HG03469 (cell line): ENCODE results near the gene ACTR3.
A peak's percentile ranks its signal among the peaks of the same experiment; 100 is the strongest.

ENCODE experiments used
- ATAC-seq: cut with Tn5 transposase; IDR thresholded peaks from one replicate; pipeline ENCODE4 v1.9.1; 2021; ENCODE audit warnings: mild to moderate bottlenecking, moderate library complexity, moderate number of reproducible peaks; ENCODE audit not compliant: unreplicated experiment

ACTR3 gene

DNA sequence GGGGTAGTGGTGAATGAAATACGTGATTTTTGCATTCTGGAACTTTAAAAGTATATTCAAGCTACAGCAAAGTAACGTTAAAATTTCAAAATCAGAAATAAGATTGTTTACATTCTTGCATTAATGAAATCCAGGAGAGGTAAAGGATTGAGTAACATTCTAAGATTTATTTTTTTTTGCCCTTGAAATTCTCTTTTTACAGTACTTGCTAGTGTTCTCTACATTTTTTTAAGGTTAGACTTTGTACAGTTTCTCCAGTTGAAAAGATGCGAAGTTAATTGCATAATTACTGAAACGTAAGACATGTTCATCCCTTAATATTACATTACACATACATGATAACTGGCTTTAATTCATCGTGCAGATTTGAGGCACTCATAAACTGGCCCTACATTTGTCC lies 74.5 kb downstream of the ACTR3 start:
- no peak for ATAC-seq

DNA sequence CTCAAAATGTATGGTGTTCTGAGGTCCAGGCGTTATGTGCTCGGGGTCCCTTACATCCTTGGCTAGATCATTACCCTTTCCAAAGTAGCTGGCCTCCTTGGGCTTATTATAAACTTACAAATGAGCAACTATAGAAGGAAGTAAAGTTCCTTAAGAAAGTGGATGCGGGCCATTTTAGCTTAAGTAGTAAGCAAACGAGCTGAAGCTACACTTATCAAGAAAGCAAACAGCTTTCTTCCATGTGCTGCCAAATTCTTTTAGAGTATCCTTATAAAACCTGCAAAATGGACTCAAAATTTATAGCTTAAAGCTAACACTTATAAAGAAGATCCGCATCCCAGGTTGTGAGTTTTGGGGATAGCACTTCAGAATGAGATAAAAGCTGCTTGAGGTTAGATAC lies 75.3 kb downstream of the ACTR3 start:
- no peak for ATAC-seq

DNA sequence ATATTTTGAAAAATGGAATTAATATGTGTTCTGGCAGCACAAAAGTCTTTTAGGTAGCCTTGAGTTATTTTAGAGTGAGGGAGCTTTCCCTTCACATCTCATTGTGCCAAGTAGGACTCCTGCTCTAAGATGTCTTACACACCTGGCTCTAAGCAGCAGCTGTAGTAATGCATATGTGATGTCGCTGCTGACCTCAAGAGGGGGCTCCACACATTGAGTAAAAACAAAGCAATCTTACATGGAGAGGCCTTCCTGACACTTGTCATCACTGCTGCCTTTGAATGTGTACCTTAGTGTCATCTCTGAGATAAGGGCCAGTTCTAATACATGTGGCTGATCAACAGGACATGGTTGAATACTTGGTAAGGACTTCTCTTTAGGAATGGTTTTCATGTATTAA lies 75.8 kb downstream of the ACTR3 start:
- peak; percentile 74 for ATAC-seq

DNA sequence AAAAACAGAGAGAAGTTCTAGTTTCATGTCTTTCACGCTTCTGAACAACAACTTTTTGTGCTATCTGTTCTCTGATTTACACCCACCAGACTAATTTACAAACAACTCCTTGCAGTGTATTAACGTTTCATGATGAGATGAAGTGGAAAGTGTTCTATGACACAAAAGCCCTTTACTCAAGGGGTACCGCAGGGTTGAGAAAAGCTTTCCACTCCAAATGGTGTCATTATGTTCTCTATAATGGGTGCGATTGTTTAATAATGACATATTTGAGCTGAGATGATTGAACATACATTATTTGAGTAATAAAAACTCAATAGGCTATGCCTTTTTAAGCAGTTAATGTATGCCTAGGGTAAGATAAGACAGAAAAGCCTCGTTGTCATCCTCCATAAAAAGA lies 76.3 kb downstream of the ACTR3 start:
- no peak for ATAC-seq

DNA sequence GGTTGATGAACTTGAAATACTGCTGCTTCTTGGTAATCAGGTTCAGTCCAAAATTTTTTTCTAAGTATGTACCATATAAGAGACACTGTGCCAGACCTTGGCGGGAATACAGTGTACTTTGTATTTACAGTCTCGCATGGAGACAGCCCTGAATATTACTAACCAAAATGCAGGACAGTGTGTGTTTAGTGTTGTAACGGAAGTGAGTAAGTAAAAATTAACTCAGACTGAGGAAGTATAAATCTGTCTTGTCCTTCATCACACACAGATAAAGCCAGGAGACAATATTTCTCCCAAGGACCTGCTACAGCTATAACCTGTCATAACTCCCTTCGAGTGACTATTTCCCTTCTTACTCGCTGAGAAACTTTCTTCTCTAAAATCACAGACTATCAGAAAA lies 76.9 kb downstream of the ACTR3 start:
- ATAC-seq = no peak

DNA sequence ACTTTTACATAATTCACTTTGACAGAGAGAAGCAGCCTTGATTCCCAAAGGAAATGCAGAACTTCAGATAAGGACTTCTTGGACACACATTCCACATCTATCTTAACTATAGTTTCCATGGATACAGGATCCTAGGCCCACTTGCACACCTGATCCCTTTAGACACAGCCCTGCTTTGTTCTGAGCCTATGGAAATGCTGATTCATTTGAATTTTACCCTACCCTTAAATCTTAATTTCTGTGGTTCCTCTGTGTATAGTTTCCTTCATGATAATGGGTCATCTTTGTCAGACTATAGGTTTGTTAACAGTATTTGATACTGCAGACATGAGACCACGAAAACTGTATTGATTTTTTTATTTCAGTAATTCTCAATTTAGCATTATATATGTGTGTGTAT lies 77.4 kb downstream of the ACTR3 start:
- no peak for ATAC-seq

DNA sequence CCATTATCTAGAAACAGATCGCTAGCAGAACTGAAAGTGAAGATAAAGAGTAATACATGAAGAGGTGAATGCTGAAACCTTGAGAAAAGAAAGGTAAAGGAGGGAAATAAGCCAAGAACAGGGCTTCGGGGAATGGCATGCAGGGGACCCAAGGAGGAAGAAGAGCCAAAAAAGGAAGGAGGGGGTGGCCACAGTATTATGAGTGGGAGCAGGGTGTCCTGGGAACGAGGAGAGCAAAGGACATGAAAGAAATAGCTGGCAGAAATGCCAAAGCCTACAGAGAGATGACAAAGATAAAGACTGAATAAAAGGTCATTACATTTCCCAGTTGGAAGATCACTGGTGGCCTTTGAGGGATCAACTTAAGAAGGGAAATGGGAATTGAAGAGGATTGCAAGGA lies 82.9 kb downstream of the ACTR3 start:
- no peak for ATAC-seq

DNA sequence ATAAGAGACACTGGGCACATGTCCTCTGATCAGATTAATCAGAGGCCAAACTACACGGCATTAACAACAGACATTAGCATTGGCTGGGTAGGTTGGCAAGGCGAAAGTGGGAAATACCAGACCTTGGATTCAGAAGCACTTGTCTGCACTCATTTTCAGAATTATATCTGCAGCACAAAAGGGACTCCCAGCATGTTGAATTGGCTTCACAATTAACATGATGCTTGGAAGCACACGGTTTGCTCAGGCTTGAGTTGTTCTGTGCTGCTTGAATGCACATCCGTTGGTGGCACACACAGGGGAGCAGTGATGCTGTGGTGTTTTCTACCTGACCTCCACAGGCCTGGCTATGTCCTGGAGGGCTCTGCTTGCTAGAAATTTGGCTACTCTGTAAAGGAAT lies 83.9 kb downstream of the ACTR3 start:
- no peak for ATAC-seq

DNA sequence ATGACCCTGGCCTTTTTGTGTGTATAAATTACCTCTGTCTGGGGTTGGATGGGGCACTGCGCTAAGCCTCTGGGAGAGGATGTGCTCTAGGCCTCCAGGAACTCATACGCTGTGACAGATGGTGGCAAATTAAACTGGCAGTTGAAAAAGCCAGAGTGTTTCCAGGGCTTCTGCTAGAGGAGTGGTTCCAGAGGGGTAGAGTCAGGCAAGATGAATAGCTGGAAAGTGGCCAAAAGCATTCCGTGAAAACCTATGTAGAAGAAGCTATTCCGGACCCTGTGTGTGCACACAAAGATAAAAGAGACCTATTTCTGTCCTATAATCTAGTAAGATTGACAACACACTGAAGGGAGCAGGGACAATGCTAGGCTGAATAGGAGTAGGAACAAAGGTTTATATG lies 84.8 kb downstream of the ACTR3 start:
- no peak for ATAC-seq

DNA sequence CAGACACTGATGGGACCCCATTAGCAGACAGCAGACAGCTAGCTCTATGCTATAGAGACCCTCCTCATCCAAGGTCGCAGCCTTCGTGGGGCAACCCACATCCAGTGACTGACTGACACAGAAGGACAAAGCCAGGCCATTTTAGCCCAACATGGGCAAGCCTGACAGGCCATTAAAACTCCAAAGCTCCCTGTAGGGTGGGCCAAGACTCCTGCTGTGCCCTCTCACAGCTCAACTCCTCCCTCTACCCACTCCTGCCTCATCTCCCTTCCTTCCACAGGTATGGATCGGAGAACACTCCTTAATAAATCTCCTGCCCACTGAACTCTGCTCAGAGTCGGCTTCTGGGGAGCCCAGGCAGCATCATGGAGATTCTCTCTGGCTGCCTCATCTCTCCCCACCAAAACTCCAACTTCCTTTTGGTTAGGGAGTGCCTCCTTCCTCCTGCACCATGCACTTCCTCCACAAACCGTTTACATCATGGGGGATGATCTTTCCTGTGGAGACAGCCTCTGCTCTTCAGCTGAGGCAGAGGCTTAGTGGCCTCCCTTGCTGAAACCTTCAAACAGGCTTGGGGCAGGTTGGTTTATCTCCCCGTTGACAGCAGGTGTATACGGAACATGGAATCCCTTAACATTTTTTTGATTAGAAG lies 86.5 kb downstream of the ACTR3 start:
- ATAC-seq = no peak

DNA sequence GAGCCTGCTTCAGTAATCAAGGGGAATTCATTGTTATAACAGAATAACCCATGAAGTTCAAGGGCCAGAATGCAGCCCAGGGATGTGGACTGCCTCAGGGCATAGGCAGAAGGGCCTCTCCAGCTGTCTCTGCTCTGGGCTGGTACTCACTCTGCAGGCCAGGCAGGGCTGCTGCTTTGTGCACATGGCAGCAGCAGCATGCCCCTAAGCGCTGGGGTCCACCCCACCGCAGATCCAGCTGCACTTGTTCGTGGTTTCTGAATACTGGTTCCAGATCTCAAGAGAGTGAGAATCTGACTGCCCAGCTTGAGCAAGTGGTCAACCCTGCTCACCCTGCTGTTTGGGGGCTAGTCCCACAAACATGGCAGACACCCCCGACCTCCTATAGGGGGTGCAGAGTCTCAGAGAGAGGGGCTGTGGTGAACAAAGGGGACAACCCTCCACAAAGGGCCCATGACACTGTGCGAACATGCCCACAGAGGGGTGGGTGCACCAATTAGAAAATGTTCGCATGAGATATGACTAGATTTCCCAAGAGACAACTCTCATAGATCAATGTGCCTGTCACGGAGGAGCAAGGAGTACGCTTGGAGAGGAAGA lies 87.3 kb downstream of the ACTR3 start:
- ATAC-seq = no peak

DNA sequence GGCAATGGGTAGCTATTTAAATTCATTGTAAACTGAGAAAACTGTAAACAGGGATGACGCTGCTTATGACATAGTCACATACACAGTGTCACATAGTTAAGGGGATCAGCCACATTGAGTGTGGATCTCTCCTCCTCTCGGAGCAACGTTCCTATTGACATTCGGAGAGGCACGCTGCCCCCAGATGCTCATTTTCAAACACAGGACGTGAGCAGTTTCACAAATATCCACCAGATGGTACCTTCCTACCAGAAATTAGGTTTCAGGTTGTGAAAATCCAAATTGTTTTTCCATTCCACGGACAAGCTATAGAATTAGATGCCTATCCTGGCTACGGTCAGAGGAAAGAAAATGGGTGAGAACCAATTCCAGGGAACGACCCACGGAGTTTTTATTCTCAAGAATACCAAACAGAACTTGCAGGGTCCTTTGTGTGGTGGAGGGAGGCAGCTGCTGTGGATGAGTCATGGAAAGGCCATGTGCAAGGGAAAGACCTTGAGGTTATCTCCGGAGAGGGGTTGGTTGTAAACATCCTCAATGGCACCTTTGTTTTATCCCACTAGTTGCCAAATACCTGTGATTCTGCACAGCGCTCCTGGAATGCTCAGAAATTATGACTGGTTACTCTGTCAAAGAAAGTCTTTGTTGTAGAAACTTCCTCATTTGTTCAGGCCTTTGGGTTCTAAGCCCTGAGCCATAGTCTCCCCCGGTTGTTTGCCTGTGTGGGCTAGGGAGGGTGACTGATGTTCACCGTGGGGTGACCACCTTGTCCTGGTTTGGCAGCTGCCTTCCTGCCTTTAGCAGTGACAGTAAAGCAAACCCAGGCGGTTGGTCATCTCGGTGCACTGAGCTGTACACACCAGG lies 88.0 kb downstream of the ACTR3 start:
- no peak for ATAC-seq

DNA sequence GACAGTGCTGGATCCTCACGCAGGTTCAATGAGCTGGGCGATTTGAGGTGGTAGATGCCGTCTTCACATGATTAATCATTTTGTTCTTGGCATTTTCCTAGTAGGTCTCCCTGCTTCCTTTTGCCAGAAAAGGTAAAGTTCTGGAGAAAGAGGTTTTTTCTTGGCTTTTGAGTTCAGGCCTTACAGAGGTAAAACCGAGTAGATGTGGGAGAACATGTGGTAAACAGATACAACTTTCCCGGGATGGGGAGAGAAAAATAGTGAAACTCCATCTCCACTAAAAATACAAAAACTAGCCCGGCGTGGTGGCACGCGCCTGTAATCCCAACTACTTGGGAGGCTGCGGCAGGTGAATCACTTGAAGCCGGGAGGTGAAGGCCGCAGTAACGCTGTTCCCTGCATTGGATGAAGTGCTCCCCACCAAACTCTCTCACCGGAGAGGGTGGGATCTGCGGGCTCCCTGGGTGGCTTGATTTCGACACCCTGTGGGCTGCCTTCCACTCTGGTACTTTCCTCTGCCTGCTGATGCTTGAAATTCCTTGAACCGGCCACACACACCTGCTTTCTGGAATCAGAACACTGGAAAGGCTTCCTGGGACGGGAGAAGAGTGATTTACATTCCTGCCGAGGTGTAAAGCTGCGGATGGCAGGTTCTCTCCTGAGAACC lies 88.8 kb downstream of the ACTR3 start:
- no peak for ATAC-seq

DNA sequence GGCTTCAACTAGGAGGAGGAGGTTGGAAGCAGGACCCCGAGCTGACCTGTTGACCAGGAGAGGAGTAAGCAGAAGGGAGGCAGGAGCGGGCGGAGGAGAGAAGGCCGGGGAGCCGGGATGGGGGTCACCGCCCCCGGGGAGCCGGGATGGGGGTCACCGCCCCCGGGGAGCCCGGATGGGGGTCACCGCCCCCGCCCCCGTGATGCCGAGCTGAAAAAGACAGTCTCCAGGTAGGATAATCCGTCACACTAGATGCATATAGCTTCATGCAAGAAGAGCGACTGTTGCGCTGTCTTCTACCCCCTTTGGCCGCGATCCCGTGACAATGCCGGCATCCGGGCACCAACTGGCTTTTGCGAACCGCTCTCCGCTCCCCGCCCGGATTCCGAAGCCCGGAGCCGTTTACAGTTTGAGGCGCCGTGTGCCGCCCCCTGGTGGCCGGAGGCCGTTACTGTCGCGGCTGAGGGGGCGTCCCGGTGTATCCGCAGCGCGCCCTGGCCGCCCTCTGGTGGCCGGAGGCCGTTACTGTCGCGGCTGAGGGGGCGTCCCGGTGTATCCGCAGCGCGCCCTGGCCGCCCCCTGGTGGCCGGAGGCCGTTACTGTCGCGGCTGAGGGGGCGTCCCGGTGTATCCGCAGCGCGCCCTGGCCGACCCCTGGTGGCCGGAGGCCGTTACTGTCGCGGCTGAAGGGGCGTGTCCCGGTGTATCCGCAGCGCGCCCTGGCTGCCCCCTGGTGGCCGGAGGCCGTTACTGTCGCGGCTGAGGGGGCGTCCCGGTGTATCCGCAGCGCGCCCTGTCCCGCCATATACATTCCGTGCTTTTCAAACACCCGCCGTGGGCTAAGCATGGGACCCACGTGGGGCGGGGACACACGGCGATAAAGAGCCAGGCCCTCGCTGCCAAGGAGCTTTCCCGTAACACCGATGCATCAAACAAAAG lies 89.6 kb downstream of the ACTR3 start:
- no peak for ATAC-seq

DNA sequence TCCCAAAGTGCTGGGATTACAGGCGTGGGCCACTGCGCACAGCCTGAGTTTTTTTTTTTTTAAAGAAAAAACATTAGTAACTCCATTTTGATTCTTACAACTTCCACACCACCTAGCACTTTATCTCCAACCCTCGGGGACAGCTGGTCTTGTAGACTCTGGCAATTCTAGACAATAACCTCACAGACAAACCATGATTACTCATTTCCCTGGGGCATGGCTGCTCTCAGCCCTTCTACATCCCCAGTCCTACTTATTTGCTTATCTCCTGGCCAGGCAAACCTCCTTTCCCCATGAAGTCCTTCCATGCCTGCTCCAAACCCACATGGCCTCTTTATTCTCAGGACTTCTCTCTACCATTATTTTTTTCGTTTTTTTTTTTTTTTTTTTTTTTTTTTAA lies 91.1 kb downstream of the ACTR3 start:
- ATAC-seq = no peak

DNA sequence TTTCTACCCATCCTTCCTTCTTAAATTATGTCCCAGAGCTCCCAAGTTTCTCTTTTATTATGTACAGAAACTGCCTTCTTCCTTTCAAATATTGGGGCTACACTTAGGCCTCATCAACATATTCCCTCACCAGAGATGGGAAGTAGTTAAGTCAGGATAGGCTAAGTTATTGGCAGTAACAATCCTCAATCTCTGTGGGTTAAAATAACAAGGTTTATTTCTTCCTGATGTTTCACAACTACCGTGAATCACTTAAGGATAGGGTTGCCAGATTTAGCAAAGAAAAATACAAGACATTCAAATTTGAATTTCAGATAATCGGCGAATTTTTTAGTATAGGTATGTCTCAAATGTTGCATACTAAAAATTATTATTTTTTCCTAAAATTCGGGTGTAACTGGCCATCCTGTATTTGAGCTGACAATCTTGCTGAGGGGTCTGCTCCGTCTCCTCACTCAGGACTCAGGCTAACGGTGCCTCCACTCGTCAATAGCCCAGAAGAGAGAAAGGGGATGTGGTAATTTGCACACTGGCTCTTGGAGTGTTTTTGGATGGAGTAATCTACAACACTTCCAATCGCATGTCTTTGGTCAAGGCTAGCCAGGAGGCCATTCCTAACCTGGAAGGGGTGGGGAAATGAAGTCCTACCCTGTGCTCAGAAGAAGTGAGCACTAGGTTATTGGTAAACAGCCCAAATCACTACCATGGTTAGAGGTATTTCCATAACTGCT lies 91.7 kb downstream of the ACTR3 start:
- no peak for ATAC-seq

DNA sequence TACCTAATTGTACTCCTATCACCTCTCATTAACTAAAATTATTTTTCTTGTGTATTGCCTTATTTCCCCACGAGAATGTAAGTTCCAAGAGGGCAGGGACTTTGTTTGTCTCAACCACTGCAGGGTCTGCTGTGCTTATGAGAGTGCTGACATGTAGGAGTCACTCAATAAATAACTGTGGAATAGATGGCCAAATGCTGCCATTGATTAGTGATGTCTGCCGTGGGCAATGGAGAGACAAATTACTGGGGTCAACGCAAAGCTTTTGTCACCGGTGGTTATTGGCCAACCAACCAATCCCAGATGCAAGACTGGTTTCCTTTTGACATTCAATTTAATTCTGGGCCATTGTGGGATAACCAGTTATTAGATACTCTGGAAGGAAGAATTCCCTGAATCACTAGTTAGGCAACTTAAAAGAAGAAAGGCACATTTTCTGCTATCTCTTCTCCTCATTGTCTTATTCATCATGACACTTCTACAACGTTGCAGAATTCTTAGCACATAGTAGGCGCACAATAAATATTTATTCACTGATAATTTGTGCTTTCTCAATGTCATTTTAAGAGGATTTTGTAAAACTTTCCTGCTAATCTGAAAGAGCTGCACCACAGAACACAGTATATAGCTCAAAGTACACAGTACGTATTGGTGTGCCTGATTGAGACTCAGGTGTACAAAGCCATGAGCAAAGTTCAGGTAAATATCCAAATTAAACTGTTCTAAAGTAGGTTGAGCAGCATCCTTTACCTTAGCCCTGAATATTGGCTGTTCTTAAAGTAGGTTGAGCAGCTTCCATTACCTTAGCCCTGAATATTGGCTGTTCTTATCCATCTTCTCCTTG lies 95.9 kb downstream of the ACTR3 start:
- no peak for ATAC-seq

DNA sequence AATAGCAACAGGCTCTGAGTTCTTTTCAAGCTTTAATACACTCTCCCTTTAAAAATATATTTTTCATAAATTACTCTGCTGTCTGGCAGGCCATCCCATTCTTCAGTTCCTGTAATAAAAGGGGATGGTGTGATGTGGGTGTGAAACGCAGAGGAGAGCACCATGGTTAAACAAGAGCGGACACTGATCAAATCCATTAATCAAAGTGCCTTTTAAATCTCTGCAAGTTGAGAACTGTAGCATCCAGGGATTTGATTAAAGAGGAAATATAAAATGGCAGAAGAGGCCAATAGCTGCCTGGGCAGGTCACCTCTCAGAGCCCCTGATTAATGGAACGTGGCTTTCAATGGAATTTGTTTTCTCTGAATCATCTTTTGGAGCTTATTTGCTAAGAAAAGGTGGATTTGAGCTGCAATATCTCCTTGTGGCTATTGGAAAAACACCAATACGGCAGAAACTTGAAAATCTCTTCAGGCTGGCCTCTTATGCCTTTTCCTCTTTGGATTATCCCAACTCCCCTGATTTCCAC lies 96.9 kb downstream of the ACTR3 start:
- no peak for ATAC-seq

DNA sequence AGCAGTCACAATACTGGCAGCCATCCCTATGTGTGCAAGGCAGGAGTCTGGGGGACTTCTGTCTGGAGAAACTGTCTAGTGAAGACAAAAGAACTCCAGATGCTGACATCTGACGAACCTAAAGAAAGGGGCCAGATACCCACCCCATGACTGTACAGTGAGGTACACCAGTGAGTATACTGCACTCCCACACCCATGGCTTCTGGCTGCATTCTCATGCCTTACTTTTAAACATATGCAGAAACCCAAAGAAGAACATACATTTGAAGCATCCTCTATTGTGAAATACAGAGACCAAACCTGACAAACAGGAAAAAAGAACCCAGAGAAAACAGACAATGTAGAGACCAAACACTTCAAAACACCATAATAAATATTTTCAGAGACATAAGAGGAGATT lies 102.2 kb downstream of the ACTR3 start:
- ATAC-seq = no peak
